ENCODE data around the gene BAZ2B.

Gene BAZ2B

DNA sequence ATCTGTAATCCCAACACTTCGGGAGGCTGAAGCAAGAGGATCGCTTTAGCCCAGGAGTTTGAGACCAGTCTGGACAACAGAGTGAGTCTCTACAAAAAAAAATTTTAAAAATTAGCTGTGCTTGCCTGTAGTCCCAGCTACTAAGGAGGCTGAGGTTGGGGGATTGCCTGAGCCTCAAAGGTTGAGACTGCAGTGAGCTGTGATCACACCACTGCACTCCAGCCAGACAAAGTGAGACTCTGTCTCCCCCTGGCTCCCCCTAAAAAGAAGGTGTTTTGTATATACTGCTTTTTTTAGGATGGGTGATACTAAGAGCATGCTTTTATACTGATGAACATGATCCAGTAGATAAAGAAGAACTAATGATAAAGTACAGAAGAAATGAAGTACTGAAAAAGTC lies 145.0 kb downstream of the BAZ2B start:
- TF ChIP-seq, protein P1, sequence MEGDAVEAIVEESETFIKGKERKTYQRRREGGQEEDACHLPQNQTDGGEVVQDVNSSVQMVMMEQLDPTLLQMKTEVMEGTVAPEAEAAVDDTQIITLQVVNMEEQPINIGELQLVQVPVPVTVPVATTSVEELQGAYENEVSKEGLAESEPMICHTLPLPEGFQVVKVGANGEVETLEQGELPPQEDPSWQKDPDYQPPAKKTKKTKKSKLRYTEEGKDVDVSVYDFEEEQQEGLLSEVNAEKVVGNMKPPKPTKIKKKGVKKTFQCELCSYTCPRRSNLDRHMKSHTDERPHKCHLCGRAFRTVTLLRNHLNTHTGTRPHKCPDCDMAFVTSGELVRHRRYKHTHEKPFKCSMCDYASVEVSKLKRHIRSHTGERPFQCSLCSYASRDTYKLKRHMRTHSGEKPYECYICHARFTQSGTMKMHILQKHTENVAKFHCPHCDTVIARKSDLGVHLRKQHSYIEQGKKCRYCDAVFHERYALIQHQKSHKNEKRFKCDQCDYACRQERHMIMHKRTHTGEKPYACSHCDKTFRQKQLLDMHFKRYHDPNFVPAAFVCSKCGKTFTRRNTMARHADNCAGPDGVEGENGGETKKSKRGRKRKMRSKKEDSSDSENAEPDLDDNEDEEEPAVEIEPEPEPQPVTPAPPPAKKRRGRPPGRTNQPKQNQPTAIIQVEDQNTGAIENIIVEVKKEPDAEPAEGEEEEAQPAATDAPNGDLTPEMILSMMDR (IDR thresholded peaks at IDR 0.05; ENCODE audit: insufficient read depth, low read length, poor library complexity, severe bottlenecking) = no peak
- Histone ChIP-seq H3K27me3 (replicated peaks; ENCODE audit: control insufficient read depth, insufficient read depth, low read length) (no peaks in the 10 kb centered on the region), H3K36me3 (ENCODE audit: control insufficient read depth, insufficient read depth, low read length) (no peaks in the 10 kb centered on the region), H3K4me3 (replicated peaks; ENCODE audit: low read depth, low read length) (no peak overlapping the region)
- DNase-seq (ENCODE audit: extremely low read depth, insufficient read length) = no peak

DNA sequence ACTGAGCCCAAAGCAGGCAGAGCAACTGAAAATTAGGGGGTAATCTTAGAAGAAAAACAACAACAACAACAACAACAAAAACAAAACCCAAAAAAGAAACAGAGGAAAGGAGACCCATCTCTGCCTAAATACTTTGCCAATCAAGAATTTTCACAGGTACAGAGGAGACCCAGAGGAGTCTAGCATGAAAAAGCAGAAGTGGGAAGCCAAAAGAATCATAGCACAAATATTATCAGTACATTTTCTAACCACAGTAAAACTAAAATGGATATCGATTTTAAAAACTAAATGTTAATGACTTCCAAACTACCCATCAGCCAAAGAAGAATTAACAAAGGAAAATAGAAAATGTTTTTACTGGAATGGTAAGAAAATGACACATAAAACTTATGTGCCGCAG lies 148.1 kb downstream of the BAZ2B start:
- no peak for DNase-seq (ENCODE audit: extremely low read depth, insufficient read length)
- Histone ChIP-seq H3K27me3 (replicated peaks; ENCODE audit: control insufficient read depth, insufficient read depth, low read length) (no peaks in the 10 kb centered on the region), H3K4me3 (replicated peaks; ENCODE audit: low read depth, low read length) (no peak overlapping the region), H3K36me3 (ENCODE audit: control insufficient read depth, insufficient read depth, low read length) (no peaks in the 10 kb centered on the region)
- TF ChIP-seq, protein P1 (IDR thresholded peaks at IDR 0.05; ENCODE audit: insufficient read depth, low read length, poor library complexity, severe bottlenecking) = no peak

DNA sequence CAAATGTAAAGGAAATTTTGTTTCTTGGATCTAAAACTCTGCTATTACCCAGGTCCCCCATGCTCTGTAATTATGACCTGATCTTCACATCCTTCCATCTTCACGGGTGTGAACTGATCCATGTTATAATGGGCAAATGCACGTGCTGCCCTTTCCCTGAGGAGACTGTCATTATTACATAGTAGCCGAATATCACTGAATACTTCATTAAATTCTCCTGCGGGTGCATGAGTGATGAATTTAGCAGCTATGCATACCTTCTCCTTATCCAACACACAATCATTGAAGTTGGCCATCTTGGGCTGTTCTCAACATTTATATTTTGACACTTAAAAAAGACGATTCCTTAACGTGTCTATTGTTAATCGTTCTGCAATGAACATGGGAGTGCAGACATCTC lies 153.4 kb downstream of the BAZ2B start:
- Histone ChIP-seq H3K36me3 (ENCODE audit: control insufficient read depth, insufficient read depth, low read length) (no peaks in the 10 kb centered on the region), H3K27me3 (replicated peaks; ENCODE audit: control insufficient read depth, insufficient read depth, low read length) (no peaks in the 10 kb centered on the region), H3K4me3 (replicated peaks; ENCODE audit: low read depth, low read length) (no peak overlapping the region)
- TF ChIP-seq, protein P1 (IDR thresholded peaks at IDR 0.05; ENCODE audit: insufficient read depth, low read length, poor library complexity, severe bottlenecking) = no peak
- DNase-seq (ENCODE audit: extremely low read depth, insufficient read length) = no peak

DNA sequence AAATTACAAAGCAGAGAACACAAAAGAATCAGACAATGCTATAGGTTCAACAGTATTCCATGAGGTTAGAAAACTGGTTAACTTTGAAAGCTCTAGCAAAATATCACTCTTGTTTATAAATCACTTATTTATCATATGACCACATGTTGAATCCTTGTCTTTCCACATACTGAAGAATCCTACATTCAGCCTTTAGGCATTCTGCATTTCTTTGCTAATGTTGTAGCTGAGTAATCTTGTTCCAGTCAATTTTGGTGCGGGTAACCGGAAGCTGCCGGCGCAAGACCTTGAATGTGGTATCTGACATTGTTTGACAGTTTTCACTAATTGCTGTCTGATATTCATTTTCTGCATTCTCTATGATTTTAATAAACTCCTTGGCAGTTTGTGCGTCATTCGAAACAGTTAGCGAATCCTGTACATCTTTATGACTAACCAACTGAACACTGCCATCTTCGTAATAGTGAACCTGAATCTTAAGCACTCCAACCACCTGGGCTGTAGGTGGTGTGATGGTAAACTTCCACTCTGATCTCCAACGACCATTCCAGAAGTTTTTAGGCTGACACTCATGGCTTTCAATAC lies 154.1 kb downstream of the BAZ2B start:
- Histone ChIP-seq H3K27me3 (replicated peaks; ENCODE audit: control insufficient read depth, insufficient read depth, low read length) (no peaks in the 10 kb centered on the region), H3K36me3 (ENCODE audit: control insufficient read depth, insufficient read depth, low read length) (no peaks in the 10 kb centered on the region), H3K4me3 (replicated peaks; ENCODE audit: low read depth, low read length) (no peak overlapping the region)
- no peak for DNase-seq (ENCODE audit: extremely low read depth, insufficient read length)
- TF ChIP-seq, protein P1 (IDR thresholded peaks at IDR 0.05; ENCODE audit: insufficient read depth, low read length, poor library complexity, severe bottlenecking) = no peak

DNA sequence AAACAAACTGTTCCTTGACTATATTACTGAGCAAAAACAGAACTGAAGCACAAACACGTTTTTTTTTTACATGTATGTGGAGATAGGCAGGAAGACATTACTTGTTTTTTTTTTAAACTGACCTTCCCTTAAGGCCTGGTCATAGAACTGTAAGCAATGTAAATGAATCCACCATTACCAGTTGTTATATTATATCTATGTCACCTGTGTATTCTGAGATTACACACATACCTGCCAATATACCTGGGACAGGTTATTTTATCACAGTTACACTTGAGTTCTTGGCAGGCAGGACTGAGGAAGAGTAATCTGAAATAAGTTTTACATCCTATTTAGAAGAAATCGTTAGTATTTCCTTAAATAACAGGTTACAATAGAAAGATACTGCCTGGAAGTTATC lies 155.3 kb downstream of the BAZ2B start:
- no peak for DNase-seq (ENCODE audit: extremely low read depth, insufficient read length)

More for the DNA sequence above, 155.3 kb downstream of the BAZ2B start:
- TF ChIP-seq, protein P1 (IDR thresholded peaks at IDR 0.05; ENCODE audit: insufficient read depth, low read length, poor library complexity, severe bottlenecking) = no peak
- no peaks in the 10 kb centered on the region for H3K36me3 ChIP-seq (ENCODE audit: control insufficient read depth, insufficient read depth, low read length)
- no peaks in the 10 kb centered on the region for H3K27me3 ChIP-seq (replicated peaks; ENCODE audit: control insufficient read depth, insufficient read depth, low read length)
- H3K4me3 ChIP-seq (replicated peaks; ENCODE audit: low read depth, low read length) = no peak overlapping the region

Data from GM06990 (cell line).